GM19099 (cell line): ENCODE results near the gene ZAP70.

Source experiments
- POLR2A ChIP-seq: IDR thresholded peaks from 3 replicates; pipeline ENCODE4 v1.6.1; 2011; ENCODE audit warnings: low read depth; ENCODE audit not compliant: insufficient read length; ENCODE audit errors: extremely low read depth

Gene ZAP70

DNA sequence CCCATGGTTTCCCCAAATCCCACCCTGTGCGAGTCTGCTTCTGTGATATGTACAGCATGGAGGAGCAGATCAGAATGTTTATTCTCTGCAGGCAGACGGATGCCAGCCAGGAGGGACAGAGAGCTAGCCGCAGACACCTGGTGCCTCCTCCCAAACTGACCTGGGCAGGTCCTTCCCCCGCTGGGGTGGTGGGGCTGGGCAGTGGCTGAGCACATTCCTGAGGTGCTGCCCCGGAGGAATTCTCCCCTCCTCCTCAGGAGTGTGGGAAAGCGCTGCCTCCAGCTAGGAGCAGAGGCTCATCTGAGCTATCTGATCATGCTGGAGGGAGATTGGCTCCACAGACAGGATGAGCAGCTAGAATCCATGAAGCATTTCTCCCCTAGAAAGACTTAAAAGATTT, 22.2 kb upstream of the ZAP70 start:
- TF ChIP-seq POLR2A, result no peak

DNA sequence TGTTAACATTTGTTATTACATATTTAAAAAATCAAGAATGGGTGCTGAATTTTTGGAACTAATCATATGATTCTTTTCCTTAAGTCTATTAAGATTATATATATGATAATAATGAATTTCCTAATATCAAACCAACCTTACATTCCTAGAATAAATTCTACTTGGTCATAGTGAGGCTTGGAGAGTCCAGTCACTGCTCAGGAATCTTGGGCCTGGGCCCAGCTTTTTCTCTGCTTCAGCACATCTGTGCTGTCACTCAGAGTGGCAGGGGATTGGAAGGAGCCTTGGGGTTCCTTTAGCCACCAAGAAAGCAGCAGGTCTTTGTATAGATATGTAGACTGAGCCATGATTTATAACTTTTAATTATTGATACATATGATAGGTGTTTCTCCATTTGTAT, 19.9 kb upstream of the ZAP70 start:
- TF ChIP-seq POLR2A, result no peak

DNA sequence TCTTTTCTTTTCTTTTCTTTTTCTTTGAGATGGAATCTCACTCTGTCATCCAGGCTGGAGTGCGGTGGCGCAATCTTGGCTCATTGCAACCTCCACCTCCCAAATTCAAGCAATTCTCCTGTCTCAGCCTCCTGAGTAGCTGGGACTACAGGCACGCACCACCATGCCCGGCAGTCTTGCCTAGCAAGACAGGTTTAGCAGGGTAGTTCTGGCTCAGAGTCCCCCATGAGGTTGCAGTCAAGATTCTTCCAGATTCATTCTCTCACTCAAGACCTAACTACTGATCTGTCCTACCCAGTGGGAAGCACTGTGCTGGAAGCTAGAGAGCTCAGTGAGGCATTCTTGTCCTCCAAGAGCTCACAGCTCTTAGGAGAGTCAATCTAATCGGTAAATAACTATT, 17.6 kb upstream of the ZAP70 start:
- TF ChIP-seq POLR2A, result no peak

DNA sequence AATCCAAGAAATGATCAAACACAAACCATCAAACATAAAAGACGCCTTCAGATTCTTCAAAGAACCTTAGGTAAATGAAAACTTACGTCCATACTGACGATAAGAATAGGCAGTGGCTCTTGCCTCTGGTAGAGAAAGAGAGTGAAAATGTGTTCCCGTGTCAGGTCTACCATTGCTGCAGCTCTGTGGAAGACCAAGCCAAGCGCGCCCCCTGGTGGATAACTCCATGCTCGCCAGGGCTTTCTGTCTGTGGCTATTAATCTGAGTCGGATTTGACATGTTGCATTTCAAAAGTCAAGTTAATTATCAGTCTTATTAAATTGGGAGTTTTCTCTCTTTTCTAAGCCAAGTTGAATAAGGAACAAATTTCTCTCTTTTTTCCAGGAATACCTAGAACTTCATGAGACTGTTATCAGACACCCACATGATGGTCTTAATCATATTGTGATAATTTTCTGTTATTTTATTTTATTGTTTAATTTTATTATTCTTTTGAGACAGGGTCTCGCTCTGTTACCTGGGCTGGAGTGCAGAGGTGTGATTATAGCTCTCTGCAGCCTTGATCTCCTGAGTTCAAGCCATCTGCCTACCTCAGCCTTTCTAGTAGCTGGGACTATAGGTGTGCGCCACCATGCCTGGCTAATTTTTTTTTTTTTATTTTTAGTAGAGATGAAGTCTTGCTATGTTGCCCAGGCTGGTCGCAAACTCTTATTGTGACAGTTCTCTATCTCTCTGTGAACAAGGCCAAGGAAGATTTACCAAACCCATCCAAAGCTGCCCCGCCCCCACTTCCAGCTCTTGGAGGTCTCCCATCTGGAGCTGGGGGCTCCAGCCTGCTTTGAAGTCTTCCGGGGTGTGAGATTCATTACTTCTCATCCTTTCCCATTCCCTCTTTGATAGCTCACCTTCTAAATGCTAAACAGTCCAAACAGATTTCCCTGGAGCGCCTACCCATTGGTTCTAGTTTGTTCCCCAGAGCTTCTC, 15.8 kb upstream of the ZAP70 start:
- TF ChIP-seq POLR2A, result no peak

DNA sequence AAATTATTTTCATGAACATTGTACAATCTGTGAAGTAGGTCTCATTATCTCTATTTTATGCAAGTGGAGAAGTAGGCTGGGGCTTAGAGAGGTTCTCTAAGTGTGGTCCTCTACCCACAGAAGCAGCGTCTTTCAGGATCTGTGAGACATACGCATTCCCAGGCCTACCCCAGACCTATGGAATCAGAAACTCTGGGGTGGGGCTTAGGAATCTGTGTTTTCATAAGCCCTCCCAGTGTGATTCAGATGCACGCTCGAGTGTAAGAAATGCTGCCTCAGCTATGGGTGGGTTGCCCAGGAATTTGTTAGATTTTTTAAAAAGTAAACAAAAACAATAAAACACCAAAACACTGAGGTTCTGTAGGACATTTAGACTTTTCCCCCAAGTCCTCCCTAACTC, 14.8 kb upstream of the ZAP70 start:
- no peak for TF ChIP-seq POLR2A

DNA sequence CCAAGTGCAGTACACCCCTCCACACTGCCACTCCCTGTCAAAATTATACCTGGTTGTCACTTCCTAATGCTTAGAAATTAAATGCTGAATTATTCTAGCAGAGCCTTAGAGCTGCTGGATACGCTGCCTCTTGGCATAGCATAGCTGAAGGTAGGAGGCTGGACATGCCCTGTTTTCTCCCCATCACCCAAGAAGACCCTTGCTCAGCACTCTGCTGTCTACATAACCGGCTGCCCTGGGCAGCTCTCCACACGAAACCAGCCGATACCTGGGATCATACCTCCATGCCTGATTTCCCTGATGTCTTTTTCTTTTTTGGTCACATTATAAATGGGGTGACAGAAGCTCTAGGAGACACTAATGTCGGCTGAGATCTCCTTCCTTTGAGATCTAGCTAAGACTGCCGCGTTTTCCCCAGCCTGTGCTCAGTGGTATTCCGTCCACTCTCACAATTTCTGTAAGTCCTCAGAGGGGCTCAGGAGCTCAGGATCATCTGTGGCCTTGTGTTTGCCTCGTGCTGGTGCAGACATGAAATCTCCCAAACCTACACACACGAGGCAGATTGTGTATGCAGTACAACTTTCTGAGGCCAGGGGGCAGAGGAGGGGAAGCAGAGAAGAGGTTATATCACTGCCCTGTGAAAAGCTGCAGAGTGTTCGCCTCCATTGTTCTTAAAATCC, 13.5 kb upstream of the ZAP70 start:
- TF ChIP-seq POLR2A, result no peak

DNA sequence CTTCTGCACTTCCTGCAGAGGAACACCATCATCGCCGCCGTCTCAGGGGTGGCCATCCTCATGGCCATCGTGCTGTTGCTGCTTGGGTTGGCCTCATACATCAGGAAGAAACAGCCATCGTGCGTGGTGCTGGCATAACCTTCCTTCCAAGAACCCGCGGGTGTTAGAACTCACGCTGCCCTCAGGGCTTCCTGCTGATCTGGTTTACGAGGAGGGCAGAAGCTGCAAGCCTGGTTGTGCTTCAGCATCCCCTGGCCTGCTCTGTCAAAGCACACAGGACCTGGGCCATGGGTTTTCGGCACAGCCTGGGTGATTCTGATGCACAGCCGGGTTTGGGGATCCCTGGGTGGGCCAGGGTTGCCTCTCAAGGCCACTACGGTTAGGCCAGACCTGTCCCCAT, 12.2 kb upstream of the ZAP70 start:
- no peak for TF ChIP-seq POLR2A

DNA sequence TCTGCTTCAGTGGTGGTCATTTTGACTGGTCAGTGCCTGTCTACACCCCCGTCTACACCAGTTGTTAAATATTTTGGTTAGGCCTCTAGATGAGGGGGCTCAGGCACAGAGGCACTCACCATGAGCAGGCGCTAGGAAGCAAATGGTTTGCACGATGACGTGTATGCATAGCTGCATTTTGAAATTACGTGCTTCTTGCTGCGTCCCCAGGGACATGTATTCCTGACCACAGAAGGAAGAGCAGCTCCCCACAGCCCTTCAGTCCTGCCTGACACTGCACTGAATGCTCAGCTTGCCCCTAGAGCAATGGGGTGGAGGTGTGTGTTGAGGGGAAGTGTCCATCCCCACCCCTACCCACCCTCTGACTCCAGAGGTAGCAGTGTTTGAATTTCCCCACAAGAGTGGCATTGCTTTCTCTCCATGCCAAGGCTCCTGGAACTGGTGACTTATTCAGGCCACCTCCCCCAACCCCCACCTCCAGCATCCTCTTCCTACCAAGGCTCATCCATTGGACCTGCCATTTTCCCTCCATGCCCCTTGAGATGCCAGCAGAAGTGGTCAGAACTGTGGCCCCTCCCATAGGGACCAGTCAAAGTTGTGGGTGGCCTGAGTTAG, 11.4 kb upstream of the ZAP70 start:
- no peak for TF ChIP-seq POLR2A

DNA sequence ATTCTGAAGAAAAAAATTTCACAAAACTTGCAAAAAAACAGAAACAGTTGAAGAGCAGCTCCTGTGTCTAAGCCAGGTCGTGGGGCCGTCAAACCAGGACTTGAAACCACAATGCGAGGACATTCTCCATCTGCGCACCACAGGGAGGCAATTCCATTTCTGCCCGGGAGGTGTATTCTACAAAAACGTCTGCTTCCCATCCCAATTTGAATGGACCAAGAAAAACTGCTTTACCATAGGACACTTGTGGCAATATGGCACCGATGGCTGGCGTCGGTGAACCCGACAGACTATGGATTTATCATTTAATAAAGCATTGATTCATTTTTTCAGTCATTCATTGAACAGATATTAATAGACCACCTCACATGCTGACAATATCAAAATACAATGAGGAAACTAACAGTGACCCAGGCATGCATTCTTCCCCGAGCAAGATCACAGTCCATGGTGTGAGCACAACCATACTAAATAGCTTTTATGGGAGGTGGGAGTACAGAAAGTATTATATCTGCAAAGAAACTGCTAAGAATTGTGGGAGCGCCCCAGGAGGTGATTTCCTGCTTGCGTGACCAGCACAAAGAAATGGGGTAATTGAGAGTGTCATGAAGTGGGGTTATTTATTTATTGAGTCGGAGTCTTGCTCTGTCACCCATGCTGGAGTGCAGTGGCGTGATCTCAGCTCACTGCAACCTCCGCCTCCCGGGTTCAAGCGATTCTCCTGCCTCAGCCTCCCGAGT, 10.5 kb upstream of the ZAP70 start:
- no peak for TF ChIP-seq POLR2A

DNA sequence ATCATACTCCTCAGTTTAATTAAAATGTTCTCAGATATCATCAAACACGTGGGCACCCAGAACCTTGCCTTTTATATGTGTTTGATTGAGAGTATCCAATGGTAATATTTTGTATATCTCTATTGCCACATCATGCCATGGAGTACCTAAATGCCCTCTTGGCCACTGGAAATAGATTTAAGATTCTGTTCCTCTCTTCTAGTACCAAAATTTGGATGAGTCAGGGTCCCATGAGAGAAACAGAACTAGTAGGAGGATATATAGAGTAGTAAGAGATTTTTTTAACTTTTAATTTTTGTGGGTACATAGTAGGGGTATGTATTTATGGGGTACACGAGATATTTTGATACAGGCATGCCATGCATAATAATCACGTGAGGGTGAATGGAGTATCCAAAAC, 9.6 kb upstream of the ZAP70 start:
- TF ChIP-seq POLR2A, result no peak

DNA sequence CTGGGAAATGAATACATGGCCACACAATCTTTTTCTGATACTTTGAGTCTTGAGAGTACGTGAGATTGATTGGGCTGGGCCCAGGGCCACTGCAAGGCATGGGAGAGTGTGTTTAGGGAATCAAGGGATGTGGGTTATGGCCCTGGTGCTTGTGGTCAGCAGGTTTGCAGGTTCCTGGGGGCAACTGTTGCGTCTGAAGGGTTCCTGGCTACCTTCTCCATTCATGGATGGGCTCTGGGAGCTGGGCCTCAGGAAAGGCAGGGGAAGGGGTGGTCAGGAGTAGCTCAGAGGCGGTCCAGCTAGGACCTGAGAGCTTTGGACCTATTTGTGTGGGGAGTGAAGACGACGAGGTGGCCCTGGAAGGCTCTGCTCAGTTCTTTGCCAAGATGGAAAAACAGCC, 8.4 kb upstream of the ZAP70 start:
- TF ChIP-seq POLR2A, result no peak

DNA sequence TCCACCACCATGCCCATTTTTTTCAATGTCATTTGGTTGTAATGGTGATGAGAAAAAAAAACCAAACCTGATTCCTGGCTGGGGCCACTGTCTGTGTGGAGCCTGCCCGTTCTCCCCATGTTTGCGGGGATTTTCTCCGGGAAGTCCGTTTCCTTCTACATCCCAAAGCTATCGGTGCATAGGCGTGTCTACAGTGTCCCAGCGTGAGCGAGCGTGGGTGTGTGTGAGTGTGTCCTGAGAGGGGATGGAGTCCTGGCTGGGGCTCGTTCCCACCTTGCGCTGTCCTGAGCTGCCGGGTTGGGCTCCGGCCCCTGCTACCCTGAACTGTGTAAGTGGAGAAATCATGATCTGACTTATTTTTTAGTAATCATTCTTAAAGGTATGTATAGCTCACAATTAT, 7.3 kb upstream of the ZAP70 start:
- no peak for TF ChIP-seq POLR2A

DNA sequence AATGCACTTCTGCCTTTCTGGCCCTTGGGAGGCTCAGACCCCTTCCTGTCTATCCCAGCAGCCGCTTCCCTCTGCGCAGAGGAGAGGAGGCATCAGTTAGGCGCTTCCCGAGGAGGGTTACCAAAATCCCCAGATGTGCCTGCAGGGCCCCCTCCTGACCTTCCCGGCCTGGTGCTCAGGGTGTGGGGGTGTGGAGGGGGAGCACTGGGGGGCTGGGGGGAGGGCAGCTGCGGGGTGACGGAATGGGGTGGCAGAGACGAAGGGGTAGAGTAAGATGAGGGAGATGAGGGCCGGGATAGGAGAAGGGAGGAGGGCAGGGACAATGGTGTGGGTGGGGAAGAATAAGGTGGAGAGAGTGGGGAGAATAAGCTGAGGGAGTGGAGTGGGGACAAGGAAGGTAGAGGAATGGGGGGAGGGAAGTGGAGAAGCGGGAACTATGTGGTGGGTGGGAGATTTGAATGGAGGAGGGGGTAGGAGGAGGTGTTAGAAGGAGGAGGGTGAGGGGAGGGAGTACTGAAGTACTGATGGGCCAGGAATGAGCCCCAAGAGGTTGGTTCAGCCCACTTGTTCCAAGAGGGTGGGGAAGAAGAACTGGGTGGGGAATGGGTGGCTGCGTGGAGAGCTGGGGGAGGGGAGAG, 6.5 kb upstream of the ZAP70 start:
- TF ChIP-seq POLR2A, result no peak

DNA sequence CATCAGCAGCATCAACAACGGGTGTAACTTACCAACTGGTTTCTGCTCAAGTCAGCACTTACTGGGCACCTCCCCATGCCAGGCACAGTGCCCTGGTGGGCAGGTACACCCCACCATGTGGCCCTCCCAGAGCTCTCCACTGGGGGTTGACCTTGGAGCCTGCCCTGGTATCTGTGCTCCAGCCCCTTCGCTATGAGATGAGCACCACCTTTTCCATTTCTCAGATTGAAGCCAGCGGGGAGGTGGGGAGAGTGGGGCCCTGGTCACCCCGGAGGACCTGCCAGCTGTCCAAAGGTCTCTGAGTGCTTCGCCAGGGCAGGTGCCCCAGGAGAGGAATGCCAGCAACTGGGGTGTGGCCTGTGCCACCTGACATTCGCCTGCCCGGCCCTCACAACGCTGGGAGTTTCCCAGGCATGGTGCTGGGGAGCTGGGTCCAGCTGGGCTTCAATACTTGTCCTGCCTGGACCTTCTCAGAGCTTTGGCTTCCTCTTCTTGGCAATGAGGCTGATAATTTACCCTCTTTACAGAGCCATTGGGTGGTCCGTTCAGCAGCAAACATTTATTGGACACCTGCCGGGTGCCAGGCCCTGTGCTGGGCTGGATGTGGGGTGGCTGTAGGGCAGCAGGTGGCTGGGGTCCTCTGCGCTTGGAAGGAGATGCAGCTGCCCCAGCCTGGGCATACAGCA, 5.9 kb upstream of the ZAP70 start:
- TF ChIP-seq POLR2A, result no peak
